ENCODE results near the gene SLC24A4. TPM values are rescaled to one million over a fixed set of nuclear protein-coding genes. Genes with fewer than 3 reads are reported as not detected.
A peak's percentile ranks its signal among the peaks of the same experiment; 100 is the strongest.

SLC24A4 gene
- total RNA-seq, 3 donors from 2014 or later (not counting 1 experiment from before 2014, with no cell fraction given): 1.1 to 3.2 (median 2.1) TPM

- ATAC-seq (no peak), DNase-seq (no peak)
- Histone ChIP-seq H3K9me3 (ENCODE audit: control insufficient read depth, insufficient read depth, low read length) (no peaks in the 10 kb centered on the region), H3K27me3 (ENCODE audit: control insufficient read depth, insufficient read depth, low read length) (no peaks in the 10 kb centered on the region), H3K36me3 (ENCODE audit: control insufficient read depth, insufficient read depth, low read length) (peaks cover 4% of the 10 kb centered on the region), H3K27ac (ENCODE audit: low read length) (no peak overlapping the region), H3K4me1 (ENCODE audit: control insufficient read depth, insufficient read depth, low read length) (peaks cover 95% of the 10 kb centered on the region), H3K4me3 (ENCODE audit: low read length) (no peak overlapping the region)
- H3K27me3 Mint-ChIP-seq (ENCODE audit: low read depth in 2 of 2): no peaks in the 10 kb centered on the region
- H3K36me3 Mint-ChIP-seq: no peaks in the 10 kb centered on the region
- H3K4me3 Mint-ChIP-seq: no peak overlapping the region
- peaks cover 0 to 4% of the 10 kb centered on the region in 2 donors for H3K9me3 Mint-ChIP-seq
- 88% methylated on average over 6 of the region's 6 CpGs for WGBS (ENCODE audit: insufficient coverage)
- peak overlapping the region; percentile 97 to 98 for H3K27ac Mint-ChIP-seq
- peaks cover 65 to 96% of the 10 kb centered on the region in 2 donors for H3K4me1 Mint-ChIP-seq
- no peak for TF ChIP-seq CTCF (IDR thresholded peaks at IDR 0.05)
- intact Hi-C loops (cut with micrococcal nuclease): no loop called here
Measured at GRCh38 chr14:92523752-92524151, 200.8 kb downstream of the SLC24A4 start.

DNA sequence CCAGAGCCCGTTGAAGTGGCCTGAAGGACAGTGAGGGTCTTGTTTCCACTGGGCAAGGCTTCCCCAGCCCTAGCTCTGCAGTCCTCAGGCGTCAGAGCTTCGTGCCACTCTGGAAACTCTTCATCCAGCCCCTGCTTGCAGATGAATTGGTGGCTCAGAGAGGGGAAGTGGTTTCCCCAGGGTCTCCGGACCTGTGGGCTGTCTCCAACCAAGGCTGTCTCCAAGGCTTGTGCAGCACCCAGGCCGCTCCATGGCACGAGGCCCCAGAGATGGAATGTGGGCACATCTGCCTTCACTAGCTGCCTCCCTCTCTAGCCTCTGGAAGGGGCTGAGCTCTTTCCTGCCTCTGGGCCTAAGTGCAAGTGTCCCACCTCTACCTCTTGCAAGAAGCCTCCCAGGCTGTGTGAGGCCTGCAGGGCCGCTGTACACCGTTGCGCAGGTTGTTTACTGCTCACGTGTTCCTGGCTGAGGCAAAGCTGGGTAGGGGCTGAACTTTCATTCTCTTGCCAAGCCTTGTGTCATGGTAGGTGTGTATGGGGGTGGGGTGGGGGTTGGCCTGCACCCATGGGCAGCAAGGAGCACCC, 201.7 kb downstream of the SLC24A4 start:
- no peaks in the 10 kb centered on the region for H3K27me3 Mint-ChIP-seq (ENCODE audit: low read depth in 2 of 2)
- intact Hi-C loops (cut with micrococcal nuclease): no loop called here
- H3K9me3 ChIP-seq (ENCODE audit: control insufficient read depth, insufficient read depth, low read length): no peaks in the 10 kb centered on the region
- no peaks in the 10 kb centered on the region for H3K36me3 Mint-ChIP-seq
- H3K4me1 ChIP-seq (ENCODE audit: control insufficient read depth, insufficient read depth, low read length): peaks cover 95% of the 10 kb centered on the region
- H3K36me3 ChIP-seq (ENCODE audit: control insufficient read depth, insufficient read depth, low read length): peaks cover 4% of the 10 kb centered on the region
- peak overlapping the region; percentile 31 for H3K4me3 Mint-ChIP-seq
- H3K27me3 ChIP-seq (ENCODE audit: control insufficient read depth, insufficient read depth, low read length): no peaks in the 10 kb centered on the region
- H3K4me1 Mint-ChIP-seq: peaks cover 57 to 94% of the 10 kb centered on the region in 2 donors
- H3K27ac Mint-ChIP-seq: peak overlapping the region; percentile 97 to 98
- no peak overlapping the region for H3K4me3 ChIP-seq (ENCODE audit: low read length)
- WGBS (ENCODE audit: insufficient coverage): 29% methylated on average over 10 of the region's 10 CpGs
- no peak for TF ChIP-seq CTCF (IDR thresholded peaks at IDR 0.05)
- no peak for DNase-seq
- H3K9me3 Mint-ChIP-seq: peaks cover 0 to 4% of the 10 kb centered on the region in 2 donors
- ATAC-seq: peak in 1 of 3 donors; percentile 24
- H3K27ac ChIP-seq (ENCODE audit: low read length): peak overlapping the region; percentile 47

GRCh38 chr14:92525322-92526095, 202.5 kb downstream of the SLC24A4 start:
- TF ChIP-seq CTCF (IDR thresholded peaks at IDR 0.05): no peak
- DNase-seq (no peak), ATAC-seq (no peak)
- no peak overlapping the region for H3K4me3 ChIP-seq (ENCODE audit: low read length)
- Mint-ChIP-seq H3K27me3 (ENCODE audit: low read depth in 2 of 2) (no peaks in the 10 kb centered on the region), H3K9me3 (peaks cover 0 to 4% of the 10 kb centered on the region in 2 donors), H3K36me3 (no peaks in the 10 kb centered on the region), H3K27ac (peak overlapping the region; percentile 98 to 99), H3K4me1 (peaks cover 57 to 94% of the 10 kb centered on the region in 2 donors), H3K4me3 (peak overlapping the region; percentile 28)
- H3K4me1 ChIP-seq (ENCODE audit: control insufficient read depth, insufficient read depth, low read length): peaks cover 95% of the 10 kb centered on the region
- H3K9me3 ChIP-seq (ENCODE audit: control insufficient read depth, insufficient read depth, low read length): no peaks in the 10 kb centered on the region
- peaks cover 4% of the 10 kb centered on the region for H3K36me3 ChIP-seq (ENCODE audit: control insufficient read depth, insufficient read depth, low read length)
- H3K27ac ChIP-seq (ENCODE audit: low read length): peak overlapping the region; percentile 47
- intact Hi-C loops (cut with micrococcal nuclease): no loop called here
- 83% methylated on average over 12 of the region's 12 CpGs for WGBS (ENCODE audit: insufficient coverage)
- H3K27me3 ChIP-seq (ENCODE audit: control insufficient read depth, insufficient read depth, low read length): no peaks in the 10 kb centered on the region
